Ramos (cell line): ENCODE data around the gene MEIOSIN.

Experiments used
- in situ Hi-C: fragments of 300-500 bp; cut with MboI; formaldehyde crosslinking; loops from one replicate; pipeline ENCODE4 v1.14.3; 2022; ENCODE audit warnings: low sequenced_read_pairs; ENCODE audit not compliant: unreplicated experiment

MEIOSIN gene

DNA sequence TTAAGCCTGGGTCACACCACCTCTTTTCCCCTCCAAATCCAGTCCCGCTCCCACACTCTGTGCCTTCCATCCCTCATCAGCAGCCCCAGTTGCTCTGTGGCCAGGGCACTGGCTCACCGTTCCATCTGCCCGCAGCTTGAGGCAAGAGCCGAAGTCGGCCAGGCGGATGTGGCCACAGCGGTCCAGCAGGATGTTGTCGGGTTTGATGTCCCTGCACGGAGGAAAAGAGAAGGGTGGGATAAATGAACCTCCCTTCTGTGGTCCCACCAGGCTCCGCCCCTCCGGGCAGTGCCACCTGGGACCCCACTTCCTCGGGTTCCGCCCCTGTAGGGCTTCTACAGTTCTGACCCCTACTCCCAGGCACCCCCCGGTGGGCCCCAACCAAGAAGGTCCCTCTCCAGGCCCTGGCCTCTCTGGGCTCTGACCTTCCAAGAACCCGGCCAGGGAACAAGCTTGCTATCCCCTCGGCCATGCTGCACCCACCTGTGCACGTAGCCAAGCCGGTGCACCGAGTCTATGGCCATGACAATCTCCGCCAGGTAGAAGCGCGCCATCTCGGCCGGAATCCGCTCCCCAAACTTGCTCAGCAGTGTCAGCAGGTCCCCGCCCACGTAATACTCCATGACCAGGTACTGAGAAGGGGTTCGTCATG is 44.9 kb downstream of the MEIOSIN start:
- in situ Hi-C loops: no loop called here

DNA sequence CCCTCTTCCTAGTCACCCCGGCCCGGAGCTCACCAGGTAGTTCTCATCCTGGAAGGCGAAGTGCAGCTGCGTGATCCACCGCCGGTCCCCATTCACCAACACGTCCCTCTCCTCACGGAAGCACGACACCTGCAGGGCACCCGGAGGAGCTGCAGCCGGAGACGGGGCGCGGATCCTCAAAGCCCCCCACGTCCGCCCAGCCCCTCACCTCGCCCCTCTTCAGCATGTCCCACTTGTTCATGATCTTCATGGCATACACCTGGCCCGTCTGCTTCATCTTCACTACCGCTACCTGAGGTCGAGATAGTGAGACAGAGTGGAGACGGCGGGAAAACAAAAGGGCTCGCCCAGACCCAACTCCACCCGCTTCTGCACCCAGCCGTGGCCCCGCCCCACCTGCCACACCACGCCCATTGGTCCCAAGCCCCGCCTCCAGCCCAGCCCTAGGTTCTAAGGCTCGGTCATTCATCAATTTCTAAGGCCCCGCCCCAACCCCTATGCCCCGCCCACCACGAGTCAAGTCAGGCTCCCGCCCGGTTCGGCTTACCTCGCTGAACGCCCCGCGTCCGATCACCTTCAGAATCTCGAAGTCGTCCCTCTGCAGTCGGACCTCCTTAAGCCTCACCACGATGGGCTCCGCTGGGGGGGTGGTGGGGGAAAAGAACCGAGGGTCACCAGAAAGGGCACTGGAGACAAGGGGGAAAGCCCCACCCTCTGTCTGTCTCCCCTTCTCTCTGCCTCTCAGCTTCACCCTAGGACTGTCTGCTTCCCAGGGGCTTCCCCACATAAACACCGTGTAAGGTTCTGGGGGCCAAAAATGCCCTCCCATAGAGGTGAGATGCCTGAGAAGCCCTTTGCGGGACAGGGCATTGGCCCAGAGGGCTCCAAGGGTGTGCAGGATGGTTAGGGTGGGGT is 46.2 kb downstream of the MEIOSIN start:
- in situ Hi-C loops: no loop called here

DNA sequence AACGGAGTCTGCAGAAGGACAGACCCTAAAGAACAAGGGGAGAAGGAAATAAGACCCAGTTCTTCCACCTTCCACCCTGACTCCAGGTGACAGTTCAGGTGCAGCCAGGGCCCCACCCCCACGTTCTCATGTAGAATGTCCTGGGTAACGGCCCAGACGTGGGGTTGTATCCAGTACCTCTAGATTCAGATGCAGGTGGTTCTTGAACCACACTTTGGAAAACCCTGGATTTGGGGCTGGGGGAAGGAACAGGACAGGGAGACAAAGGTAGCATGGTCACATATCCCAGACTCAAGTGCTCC is 46.9 kb downstream of the MEIOSIN start:
- in situ Hi-C loops: no loop called here

DNA sequence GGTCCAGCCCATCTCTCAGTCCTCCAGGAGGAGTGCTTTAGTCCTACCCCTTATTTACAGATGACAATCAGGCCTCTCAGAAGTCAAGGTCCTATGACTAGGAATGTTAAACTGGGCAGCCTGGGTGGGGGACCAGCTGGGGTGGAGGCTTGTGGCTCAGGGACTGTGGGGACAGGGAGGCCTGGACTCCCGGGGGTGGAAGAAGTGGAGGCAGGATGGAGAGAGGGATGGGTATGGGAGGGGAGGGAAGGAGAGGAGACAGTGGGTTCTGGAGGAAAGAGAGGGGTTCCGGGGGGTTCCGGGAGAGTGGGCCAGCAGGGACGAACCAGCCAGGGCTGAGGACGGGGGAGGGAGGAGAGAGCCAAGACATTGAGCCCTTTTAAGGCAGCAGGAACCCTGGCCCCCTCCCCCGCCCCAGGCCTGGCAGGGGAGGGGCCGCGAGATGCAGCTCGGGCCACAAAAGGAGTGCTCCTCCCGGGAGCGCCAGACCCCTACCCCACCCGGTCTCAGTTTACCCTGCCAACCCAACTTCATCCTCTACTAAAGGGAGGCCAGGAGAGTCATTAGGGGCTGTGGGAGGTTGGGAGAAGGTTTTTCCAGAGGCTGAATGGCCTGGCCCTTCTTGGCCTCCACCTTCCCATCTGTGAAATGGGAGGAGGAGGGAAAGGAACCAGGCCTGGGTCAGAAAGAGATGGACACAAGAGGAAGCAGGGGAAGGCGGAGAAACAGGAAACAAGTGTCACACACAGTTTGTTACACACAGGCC is 47.4 kb downstream of the MEIOSIN start:
- in situ Hi-C loops: no loop called here

DNA sequence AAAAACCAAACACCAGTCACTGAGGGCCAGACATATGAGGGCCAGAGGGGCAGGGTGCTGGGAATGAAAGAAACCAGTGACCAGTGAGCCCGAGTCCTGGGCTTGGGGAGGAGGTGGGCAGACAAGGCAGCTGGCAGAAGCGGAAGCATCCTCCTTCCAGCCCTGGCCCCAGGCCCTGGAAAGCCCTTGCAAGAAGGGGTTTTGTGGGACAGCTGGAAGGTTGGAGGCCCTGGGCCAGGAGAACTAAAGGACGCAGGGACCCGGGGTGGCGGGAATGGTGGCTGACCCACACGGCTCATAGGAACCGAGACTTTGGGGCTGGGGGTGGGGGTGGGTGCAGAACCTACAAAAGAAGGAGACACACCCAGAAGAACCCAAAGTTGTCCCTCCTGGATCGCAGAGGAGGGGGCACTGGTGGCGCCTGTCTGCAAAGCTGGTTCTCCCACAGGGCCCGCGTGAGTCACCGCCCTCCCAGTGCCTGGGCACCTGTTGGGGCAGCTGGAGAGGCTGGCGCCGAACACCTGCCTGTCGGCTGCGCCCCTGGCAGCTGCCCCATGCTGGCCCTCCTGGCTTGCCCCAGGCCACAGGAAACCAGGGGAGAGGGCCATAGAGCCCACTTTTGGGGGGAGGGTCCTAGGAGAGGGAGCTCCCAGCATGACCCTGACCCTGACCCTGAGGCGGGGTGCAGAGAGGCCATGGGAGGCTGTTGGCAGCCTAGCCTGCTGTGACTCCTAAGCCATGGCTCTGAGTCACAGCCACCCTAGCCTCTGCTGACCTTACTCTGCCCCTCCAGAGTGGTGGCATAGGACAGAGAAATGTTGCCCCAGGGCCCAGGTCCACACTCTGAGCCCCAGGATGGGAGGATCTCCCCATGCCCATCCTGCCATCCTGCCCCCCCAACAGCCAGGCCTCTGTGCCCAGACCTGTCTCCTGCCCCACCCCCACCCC is 48.2 kb downstream of the MEIOSIN start:
- in situ Hi-C loops: no loop called here

DNA sequence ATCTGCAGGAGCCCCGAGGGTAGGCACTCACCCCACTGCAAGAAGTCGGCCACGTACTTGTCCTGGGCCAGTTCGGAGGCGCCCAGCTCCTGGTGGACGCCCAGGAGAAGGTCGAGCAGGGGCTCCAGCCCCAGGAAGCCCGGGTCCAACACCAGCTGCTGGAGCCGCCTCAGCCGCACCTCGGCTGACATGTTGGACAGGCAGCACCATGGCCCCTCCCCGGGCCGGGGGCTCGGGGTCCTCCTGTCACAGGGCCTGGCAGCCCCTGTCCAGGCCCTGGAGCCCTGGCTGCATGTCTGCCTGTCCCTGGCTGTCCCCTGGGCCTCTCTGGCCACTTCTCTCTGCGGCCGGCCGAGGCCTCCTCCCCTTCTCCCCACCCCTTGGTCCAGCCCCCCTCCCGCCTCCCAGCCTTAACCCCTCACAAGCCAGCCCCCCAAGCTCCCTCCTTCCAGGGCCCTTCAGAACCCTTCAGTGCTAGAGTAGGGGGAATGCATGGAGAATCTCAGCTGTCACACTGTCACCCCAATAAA is 49.0 kb downstream of the MEIOSIN start, which contains the start of gene DMPK:
Gene DMPK, minus strand, starts transcription at position 329 of the 530 bp plus-strand sequence. Its CDS starts 138 bp downstream, at position 191.
- in situ Hi-C loops: no loop called here

DNA sequence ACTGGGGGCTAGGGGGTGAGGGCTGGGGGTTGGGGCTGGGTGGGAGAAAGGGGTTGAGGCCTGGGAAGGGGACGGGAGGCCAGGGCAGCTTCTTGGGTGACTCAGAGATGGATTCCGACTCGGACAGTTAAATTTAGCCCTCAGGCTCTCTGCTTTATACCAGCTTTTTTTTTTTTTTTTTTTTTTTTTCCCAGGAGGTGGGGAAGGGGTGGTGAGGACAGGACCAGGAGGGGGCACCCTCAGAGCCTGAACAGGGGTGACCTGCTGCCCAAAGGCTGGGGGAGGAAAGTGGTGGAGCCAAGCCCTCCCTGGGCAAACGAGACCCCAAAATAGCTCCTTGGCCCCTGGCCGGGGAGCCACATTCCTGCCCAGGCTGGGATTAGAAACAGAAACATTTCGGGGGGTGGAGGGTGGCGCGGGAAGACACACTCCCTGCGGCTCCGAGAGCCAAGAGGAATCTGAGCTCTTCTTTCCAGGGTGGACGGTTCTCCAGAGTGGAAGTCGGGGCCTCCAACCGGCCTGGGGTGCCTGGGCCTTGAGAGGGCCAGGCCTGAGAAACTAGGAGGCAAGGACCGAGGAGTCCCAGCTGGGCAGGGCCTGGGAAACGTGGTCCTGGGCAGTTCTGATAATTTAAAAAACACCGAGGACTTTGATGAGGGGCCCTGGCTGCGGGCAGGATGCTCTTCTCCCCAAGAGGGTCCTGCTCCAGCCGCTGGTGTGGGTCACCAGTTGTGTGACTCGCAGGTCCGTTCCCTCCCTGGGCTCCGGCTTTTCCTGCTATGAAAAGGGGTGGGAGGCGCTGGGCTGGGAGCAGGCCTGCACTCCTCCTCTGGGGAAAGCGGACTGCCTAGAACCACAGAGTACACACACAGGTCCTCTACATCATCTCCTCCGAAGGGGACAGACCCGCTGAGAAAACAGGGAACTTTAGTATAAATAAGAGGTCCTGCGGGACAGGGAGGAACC is 49.9 kb downstream of the MEIOSIN start:
- in situ Hi-C loops: no loop called here

DNA sequence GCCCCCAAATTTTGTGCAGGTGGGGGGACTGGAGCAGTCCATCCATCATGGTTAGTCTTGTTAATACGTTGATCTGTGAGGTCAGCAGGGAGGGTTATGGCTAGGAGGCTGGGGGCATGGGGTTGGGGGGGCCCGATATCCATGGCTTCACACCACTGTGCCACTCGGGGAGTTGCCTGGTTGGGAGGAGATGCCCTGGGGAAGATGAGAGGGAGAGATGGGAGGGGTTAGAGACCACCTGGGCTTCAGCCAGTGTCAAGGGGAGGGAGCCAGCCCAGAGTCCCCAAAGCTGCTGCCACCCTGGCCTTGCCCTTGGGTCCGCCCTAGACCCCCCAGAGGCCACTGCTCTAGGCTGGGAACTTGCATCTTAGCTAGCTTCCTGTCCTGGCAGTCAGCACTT is 50.9 kb downstream of the MEIOSIN start:
- in situ Hi-C loops: no loop called here

DNA sequence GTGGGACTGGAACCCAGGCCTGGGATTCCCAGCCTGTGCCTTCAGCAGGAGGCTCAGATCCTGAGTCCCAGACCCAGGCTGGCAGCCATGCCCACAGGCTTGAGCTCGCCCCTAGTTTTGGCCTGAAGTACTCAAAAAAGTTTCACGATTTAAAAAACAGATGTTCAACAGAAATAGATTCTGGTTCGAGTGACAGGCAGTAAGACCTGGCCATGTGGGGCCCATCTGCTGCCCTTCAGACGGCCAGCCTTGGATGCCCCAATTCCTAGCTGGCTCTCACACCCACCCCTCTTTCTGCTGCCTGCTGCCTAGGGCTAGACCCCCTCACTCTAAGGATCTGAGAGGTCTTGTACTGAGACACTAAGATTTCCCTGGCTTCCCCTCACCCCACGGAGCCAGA is 51.9 kb downstream of the MEIOSIN start:
- in situ Hi-C loops: no loop called here

DNA sequence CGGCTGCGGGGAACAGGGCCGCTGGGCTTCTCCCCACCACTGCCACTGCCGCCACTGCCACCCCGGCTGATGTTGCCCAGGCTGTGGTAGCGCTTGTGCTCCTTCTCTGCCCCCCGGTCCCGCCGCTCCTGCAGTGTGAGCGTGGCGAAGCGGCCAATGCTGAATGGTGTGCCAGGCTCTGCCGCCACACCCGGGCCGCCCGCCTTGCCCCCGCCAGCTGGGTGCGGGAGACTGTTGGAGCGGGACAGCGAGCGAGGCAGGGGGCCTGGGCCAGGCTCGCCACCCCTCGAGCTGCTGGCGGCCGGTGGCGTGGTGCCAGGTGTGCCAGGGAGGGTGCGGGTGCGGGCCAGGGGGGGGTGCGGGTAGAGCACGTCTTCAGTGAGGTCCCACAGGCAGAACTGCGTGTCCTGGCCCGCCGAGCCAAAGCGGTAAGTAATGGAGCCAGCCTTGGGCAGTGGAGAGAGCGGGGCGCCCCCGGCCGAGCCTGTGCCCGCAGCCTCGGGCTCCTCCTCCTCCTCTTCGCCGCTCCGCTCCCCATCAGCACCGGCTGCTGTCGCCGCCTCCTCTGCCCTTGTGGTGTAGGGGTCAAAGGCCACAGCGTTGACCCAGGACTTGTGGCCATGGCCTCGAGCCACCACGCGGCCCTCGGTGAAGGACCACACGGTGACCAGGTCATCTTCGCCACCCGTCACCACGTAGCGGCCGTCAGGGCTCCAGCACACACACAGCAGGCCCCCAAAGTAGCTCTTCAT is 52.7 kb downstream of the MEIOSIN start:
- in situ Hi-C loops: no loop called here

DNA sequence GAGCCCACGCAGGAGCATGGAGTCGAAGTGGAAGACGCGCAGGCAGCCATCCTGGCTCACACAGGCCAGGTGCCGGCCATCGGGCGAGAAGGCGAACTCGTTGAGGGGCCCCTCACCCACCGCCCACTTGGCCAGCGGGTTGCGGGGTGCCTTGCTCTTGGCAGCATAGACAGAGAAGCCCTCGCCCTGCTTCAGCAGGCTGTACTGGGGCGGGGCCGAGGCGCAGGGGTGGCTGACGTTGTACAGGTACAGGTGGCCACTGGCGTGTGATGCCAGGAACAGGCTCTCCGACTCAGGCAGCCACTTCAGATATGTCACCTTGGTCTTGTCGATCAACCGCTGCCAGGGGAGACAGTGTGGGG is 53.3 kb downstream of the MEIOSIN start:
- in situ Hi-C loops: no loop called here

DNA sequence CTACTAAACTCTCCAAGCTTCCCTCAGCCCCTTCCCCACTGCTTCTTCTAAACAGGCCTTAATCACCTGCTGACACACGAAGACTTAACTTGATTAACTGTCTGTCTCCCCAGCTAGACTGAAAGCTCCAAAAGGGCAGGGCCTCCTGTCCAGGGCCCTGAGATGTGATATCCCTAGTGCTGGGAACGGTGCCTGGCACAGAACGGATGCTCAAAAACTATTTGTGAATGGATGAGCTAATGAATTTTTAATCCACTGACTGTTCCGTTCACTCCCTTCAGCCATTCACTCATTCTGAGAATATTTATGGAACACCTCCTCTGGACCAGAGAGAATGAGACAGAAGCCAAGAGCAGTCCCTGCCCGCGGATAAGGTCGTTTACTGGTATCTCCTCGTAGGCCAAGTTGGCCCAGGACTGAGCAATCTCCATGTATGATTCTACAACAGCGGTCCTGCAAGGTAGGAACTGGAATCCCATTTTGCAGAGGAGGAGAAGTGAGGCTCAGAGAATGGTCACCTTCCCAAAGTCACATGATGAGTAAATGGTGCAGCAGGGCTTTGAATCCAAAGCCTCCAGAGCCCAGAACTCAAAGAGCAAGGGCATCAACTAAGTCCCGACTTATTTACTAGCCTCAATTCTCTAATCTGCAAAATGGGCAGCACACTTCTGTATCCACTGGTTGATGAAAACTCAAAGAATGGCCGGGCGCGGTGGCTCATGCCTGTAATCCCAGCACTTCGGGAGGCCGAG is 56.0 kb downstream of the MEIOSIN start:
- in situ Hi-C loops: no loop called here

DNA sequence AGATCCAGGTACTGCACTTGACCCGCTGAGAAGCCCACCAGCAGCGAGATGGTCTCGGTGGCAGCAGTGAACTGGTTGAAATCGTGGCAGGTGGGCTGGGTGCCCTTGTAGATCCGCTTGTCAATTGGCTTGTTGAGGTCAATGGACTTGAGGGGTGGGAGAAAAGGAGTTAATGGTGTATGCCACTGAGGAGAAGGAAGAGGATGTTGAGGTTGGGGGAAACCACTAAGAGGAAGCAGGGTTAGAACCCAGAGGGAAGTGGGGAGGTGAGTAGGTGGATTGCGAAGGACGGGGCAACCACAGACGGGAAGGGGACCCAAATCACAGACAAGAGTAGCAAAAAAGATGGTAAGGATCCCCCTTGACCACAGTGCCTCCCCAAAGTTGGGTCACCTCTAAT is 57.7 kb downstream of the MEIOSIN start:
- in situ Hi-C loops: no loop called here

DNA sequence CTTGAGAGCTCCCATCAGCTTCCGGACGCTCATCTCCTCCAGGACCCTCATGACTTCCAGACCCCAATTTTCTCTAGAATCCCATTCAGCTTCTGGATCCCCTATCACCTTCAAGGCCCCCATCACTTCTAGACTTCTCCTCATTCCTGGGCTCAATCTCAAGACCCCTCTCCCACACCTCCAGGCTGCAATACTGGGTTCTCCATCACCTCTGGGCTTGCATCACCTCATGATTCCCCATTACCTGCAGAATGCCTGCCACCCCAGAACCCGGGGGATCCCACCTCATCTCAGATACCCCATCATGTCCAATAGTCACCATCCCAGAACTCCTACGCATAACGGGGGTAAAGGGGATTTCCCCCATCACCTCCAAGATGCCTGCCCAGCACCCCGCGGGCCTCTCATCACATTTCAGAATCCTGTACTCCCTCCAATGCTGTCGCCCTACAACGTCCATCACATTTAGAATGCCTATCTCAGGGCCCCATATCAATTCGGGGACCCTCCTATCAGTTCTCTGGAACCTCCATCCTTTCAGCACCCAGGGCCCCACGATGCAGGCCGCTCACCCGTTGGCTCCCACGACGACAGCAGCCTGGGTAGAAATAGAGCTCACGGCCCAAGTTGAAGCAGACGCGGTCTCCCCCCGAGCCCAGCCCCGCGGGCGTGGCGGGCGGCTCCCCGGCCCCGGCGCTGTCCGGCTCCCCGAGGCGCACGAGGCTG is 58.7 kb downstream of the MEIOSIN start:
- in situ Hi-C loops: no loop called here

DNA sequence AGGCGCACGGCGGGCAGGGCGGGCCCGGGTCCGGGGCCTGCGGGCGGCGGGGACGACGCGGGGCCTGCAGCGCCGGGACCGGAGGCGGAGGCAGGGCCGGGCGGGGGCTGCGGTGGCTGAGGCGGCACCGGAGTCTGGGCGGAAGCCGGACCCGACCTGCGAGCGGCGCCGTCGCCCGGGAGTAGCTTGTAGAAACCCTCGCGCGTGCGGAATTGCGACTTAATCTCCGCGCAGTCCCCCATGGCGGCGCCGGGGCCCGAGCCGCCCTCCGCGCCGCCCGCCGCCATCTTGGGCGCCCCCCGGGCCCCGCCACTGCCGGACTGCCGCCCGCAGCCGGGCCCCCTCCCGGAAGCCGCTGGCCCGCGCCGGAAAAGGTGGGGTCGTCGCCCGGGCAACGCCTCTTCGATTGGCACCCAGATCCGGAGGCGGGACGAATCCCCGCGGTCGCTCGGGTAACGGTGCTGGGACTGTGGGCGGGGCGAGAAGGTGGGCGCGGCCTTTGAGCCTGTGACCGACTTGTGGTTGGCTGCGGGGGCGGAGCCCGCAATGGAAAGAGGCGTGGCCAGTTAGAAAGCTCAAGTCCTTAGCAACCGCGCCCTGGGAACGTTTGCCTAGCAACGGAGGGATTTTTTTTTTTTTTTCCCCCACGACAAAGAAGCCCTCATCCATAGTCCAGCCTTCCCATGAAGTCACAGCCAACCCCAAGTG is 59.4 kb downstream of the MEIOSIN start, which contains the start of gene DMWD:
Gene DMWD, minus strand, starts transcription at position 376 of the 708 bp plus-strand sequence. Its CDS starts 89 bp downstream, at position 287.
- in situ Hi-C loops: no loop called here

DNA sequence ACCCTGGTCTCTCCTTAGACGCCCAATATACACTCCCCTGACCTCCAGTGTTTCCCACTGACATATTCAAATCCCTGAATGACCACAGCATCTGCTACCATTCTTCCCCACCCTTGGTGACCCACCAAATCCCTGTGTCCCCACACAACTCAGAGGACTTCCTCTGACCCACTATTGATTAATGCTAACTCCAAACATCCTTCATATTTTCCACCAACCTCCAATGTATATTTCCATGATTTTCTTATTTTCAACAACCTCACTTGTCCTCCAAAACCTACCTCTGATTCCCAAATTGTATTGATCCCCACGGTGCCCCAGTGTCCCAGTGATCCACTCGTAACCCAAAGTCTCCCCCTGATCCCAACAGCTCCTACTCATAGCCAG is 59.9 kb downstream of the MEIOSIN start:
- in situ Hi-C loops: no loop called here
